Gastrocnemius medialis (tissue), 4 donors: ENCODE results near the gene HS3ST5. TPM values are rescaled to one million over a fixed set of nuclear protein-coding genes. Genes with fewer than 3 reads are reported as not detected.

ENCODE experiments used
- ATAC-seq, 2 donors: fragments of 150-250 bp; one replicate each; pipeline ENCODE4 v1.9.1; 2016
- DNase-seq, 2 donors: peaks; one replicate each; pipeline ENCODE4 v3.0.0-alpha.2; 2019
- H3K27ac ChIP-seq, 4 donors: fragments of 200-600 bp; sonication (generic); 1 replicate in 1 of 4; 2 replicates in 3 of 4; pipeline ENCODE4 v1.5.1; 2016 to 2018; ENCODE audit warnings: mild to moderate bottlenecking in 2 of 4, moderate library complexity in 1 of 4
- H3K27me3 ChIP-seq, 3 donors: fragments of 200-600 bp; sonication (generic) in 2 of 3; 1 replicate in 1 of 3; 2 replicates in 2 of 3; pipeline versions ENCODE4 v1.5.1 to v1.6.0; 2016 to 2019; ENCODE audit warnings: mild to moderate bottlenecking in 1 of 3, moderate library complexity in 1 of 3
- H3K36me3 ChIP-seq, 2 donors: fragments of 200-600 bp; sonication (generic) in 1 of 2; one replicate each; pipeline ENCODE4 v1.5.1; 2017 to 2018
- H3K4me1 ChIP-seq, 2 donors: fragments of 200-600 bp; sonication (generic) in 1 of 2; one replicate each; pipeline ENCODE4 v1.5.1; 2016 to 2017; ENCODE audit warnings: mild to moderate bottlenecking in 2 of 2
- H3K4me3 ChIP-seq, 4 donors: fragments of 200-600 bp; sonication (generic) in 3 of 4; 1 replicate in 1 of 4; 2 replicates in 3 of 4; pipeline ENCODE4 v1.5.1; 2016 to 2019; ENCODE audit warnings: mild to moderate bottlenecking in 2 of 4
- H3K9me3 ChIP-seq, 3 donors: fragments of 200-600 bp; sonication (generic) in 2 of 3; 1 replicate in 1 of 3; 2 replicates in 2 of 3; pipeline ENCODE4 v1.5.1; 2016 to 2019
- CTCF ChIP-seq, 5 experiments: fragments of 450-650 bp in 3 of 5; fragments of 200-600 bp in 2 of 5; sonication (generic) in 2 of 5; IDR thresholded peaks in 4 of 5; conservative IDR thresholded peaks in 1 of 5; 1 replicate in 4 of 5; 2 replicates in 1 of 5; pipeline ENCODE4 v1.5.1; 2016 to 2019; ENCODE audit warnings: antibody characterized with exemption in 5 of 5, mild to moderate bottlenecking in 3 of 5, moderate library complexity in 3 of 5
- POLR2A ChIP-seq, 2 donors: fragments of 450-650 bp; IDR thresholded peaks; one replicate each; pipeline ENCODE4 v1.6.1; 2017; ENCODE audit warnings: antibody characterized with exemption in 2 of 2, mild to moderate bottlenecking in 2 of 2, moderate library complexity in 2 of 2
- in situ Hi-C, 4 donors: fragments of 200-750 bp; cut with MboI; loops; one replicate each; pipeline versions ENCODE4 v1.15.0 to v1.8.0; 2017; ENCODE audit warnings: low sequenced_read_pairs in 4 of 4
- intact Hi-C: fragments of 100-400 bp; cut with DNase I; formaldehyde crosslinking; loops from one replicate; pipeline ENCODE4 v1.15.1; 2023; ENCODE audit warnings: low total_unique reads
- total RNA-seq, 4 donors: library from RNA; depleted of rRNA; stranded (reverse); fragments of >200 nt; gene quantifications; one replicate each; pipeline versions ENCODE4 v1.1.0 to v1.2.3, GENCODE V29; 2016

HS3ST5 gene
- total RNA-seq, 4 donors from 2014 or later: 0.13 to 0.41 TPM; not detected in 2

GRCh38 chr6:114092943-114093342 is 249.9 kb downstream of the HS3ST5 start:
- H3K9me3 ChIP-seq: no peaks in the 10 kb centered on the region
- ATAC-seq (no peak), DNase-seq (no peak)
- no peak overlapping the region for H3K27ac ChIP-seq
- no peak overlapping the region for H3K4me3 ChIP-seq
- TF ChIP-seq POLR2A (IDR thresholded peaks at IDR 0.05) (no peak), CTCF (IDR thresholded peaks at IDR 0.05 in 4 of 5, conservative IDR thresholded peaks at IDR 0.05 in 1 of 5) (no peak)
- H3K4me1 ChIP-seq: peaks cover 0 to 4% of the 10 kb centered on the region in 2 donors
- H3K27me3 ChIP-seq: no peaks in the 10 kb centered on the region
- in situ Hi-C loops: loop anchor here in 1 of 4 donors (25.0 kb wide), 1 partner anchor 219 kb away; no protein-coding TSS in a partner anchor
- intact Hi-C loops: no loop called here
- no peaks in the 10 kb centered on the region for H3K36me3 ChIP-seq

GRCh38 chr6:114090626-114091025 is 252.2 kb downstream of the HS3ST5 start:
- no peak for TF ChIP-seq CTCF (IDR thresholded peaks at IDR 0.05 in 4 of 5, conservative IDR thresholded peaks at IDR 0.05 in 1 of 5)
- TF ChIP-seq POLR2A (IDR thresholded peaks at IDR 0.05): no peak
- Histone ChIP-seq H3K36me3 (no peaks in the 10 kb centered on the region), H3K4me1 (no peaks in the 10 kb centered on the region), H3K27ac (no peak overlapping the region), H3K9me3 (no peaks in the 10 kb centered on the region), H3K4me3 (no peak overlapping the region), H3K27me3 (no peaks in the 10 kb centered on the region)
- intact Hi-C loops: no loop called here
- no peak for DNase-seq
- no peak for ATAC-seq
- in situ Hi-C loops: loop anchor here in 1 of 4 donors (25.0 kb wide), 1 partner anchor 222 kb away; no protein-coding TSS in a partner anchor

- Histone ChIP-seq H3K27me3 (no peaks in the 10 kb centered on the region), H3K4me1 (no peaks in the 10 kb centered on the region), H3K36me3 (no peaks in the 10 kb centered on the region), H3K9me3 (no peaks in the 10 kb centered on the region), H3K4me3 (no peak overlapping the region), H3K27ac (no peak overlapping the region)
- in situ Hi-C loops: loop anchor here in 1 of 4 donors (25.0 kb wide), 1 partner anchor 225 kb away; no protein-coding TSS in a partner anchor
- no peak for TF ChIP-seq CTCF (IDR thresholded peaks at IDR 0.05 in 4 of 5, conservative IDR thresholded peaks at IDR 0.05 in 1 of 5)
- TF ChIP-seq POLR2A (IDR thresholded peaks at IDR 0.05): no peak
- intact Hi-C loops: no loop called here
- DNase-seq: no peak
- no peak for ATAC-seq
Measured at GRCh38 chr6:114087496-114087895, 255.3 kb downstream of the HS3ST5 start.

- intact Hi-C loops (no loop called here), in situ Hi-C loops (loop anchor here in 1 of 4 donors (25.0 kb wide), 1 partner anchor 227 kb away; no protein-coding TSS in a partner anchor)
- no peak overlapping the region for H3K4me3 ChIP-seq
- no peak for DNase-seq
- H3K9me3 ChIP-seq: no peaks in the 10 kb centered on the region
- ATAC-seq: no peak
- H3K4me1 ChIP-seq: no peaks in the 10 kb centered on the region
- no peaks in the 10 kb centered on the region for H3K27me3 ChIP-seq
- no peak for TF ChIP-seq CTCF (IDR thresholded peaks at IDR 0.05 in 4 of 5, conservative IDR thresholded peaks at IDR 0.05 in 1 of 5)
- no peak for TF ChIP-seq POLR2A (IDR thresholded peaks at IDR 0.05)
- no peak overlapping the region for H3K27ac ChIP-seq
- no peaks in the 10 kb centered on the region for H3K36me3 ChIP-seq
Measured at GRCh38 chr6:114085211-114085610, 257.6 kb downstream of the HS3ST5 start.
